Measurements from ENCODE around the gene NOTCH1. TPM values are rescaled to one million over a fixed set of nuclear protein-coding genes. Genes with fewer than 3 reads are reported as not detected.

Gene NOTCH1
- total and polyA plus RNA-seq, 2 of the 8 experiments (the other 6 are each of a cell fraction or from before 2014, with no cell fraction given), result 6.9 to 55.6 TPM

DNA sequence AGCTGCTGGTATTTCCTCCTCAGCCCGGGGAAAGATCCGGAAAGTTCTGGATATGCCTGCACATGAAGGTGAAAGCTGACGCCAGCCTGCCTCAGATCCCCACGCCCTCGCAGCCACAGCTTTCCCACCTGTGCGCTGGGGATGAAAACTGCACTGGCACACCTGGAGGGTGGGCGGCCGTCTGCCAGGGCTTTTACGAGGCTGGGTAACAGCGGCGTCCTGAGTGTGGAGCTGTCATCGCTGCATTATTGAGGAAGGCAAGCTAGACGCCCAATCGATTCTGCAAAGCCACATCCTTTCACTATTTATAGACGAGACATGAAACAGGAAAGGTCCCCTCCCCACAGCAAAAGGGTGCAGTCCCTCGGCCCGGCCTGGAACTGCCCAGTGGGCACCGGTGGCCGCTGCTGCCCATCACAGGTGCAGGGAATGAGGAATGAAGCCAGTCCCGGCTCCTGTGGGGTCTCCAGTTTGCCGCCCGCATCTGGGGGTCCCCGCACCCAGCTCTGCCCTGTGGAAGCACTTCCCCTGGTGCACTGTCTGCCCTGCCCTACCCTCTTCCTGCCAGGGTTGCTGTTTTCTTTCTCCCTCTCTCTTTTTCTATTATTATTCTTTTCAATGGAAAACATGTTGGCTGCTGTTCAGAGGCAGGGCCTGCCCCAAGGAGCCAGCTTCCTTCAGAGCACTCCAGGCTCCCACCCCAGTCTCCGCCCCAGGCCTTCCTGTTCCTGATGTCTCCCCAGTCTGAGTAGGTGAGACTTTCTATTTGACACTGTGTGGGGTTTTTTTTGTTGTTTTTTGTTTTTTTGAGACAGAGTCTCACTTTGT is 7.0 kb downstream of the NOTCH1 start:
- FAIRE-seq (no peak), DNase-seq (ENCODE audit: low read depth in 1 of 2, low spot score in 2 of 2) (no peak)
- Histone ChIP-seq H3K27ac (ENCODE audit: low read depth, low read length) (no peak overlapping the region), H3K23me2 (ENCODE audit: low read depth, low read length) (no peaks in the 10 kb centered on the region), H4K8ac (ENCODE audit: extremely low read depth, insufficient read depth, low read length) (no peak overlapping the region), H3K79me1 (ENCODE audit: low read depth, low read length) (peaks cover 33% of the 10 kb centered on the region), H3K79me2 (ENCODE audit: control insufficient read depth in 1 of 2, insufficient read depth in 2 of 2, low read length in 2 of 2) (peaks cover 5 to 83% of the 10 kb centered on the region in 2 experiments; a peak in 3 of 4 replicates), H3K23ac (ENCODE audit: insufficient read length) (no peak overlapping the region), H4K91ac (replicated peaks; ENCODE audit: insufficient read length, low read length) (no peak overlapping the region), H3K9me3 (ENCODE audit: insufficient read depth in 2 of 2, low read depth in 1 of 2, low read length in 1 of 2) (no peaks in the 10 kb centered on the region), H3K9ac (replicated peaks in 1 of 4; ENCODE audit: extremely low read depth in 1 of 4, low read depth in 3 of 4, low read length in 3 of 4) (no peak overlapping the region), H2BK20ac (ENCODE audit: low read length) (no peak overlapping the region), H2BK120ac (replicated peaks; ENCODE audit: low read depth, low read length) (no peak overlapping the region), H2BK15ac (ENCODE audit: low read length) (no peak overlapping the region), H3K14ac (ENCODE audit: insufficient read length) (no peak overlapping the region), H4K5ac (ENCODE audit: insufficient read length, low read depth, low read length) (no peak overlapping the region), H3K4me2 (ENCODE audit: insufficient read depth in 1 of 2, low read depth in 2 of 2, low read length in 2 of 2) (no peak overlapping the region), H3K4ac (replicated peaks; ENCODE audit: insufficient read length, low read depth, low read length) (no peak overlapping the region), H3K27me3 (replicated peaks in 1 of 4; ENCODE audit: control insufficient read depth in 3 of 4, extremely low read depth in 1 of 4, insufficient read depth in 3 of 4, low read length in 3 of 4) (no peaks in the 10 kb centered on the region), H3K4me1 (replicated peaks in 1 of 4; ENCODE audit: control insufficient read depth in 3 of 4, insufficient read depth in 4 of 4, low read length in 3 of 4) (peaks cover 0 to 10% (median 2%) of the 10 kb centered on the region in 4 experiments; a peak in 3 of 7 replicates), H4K20me1 (replicated peaks in 1 of 2; ENCODE audit: control insufficient read depth in 1 of 2, insufficient read depth in 2 of 2, low read length in 2 of 2) (peaks cover 37 to 52% of the 10 kb centered on the region in 2 experiments), H2BK12ac (ENCODE audit: low read depth, low read length) (no peak overlapping the region), H2AK5ac (ENCODE audit: low read depth, low read length) (no peak overlapping the region), H3K56ac (replicated peaks; ENCODE audit: insufficient read length, low read depth, low read length) (no peak overlapping the region), H3K36me3 (ENCODE audit: control insufficient read depth in 2 of 4, insufficient read depth in 4 of 4, low read length in 3 of 4) (peaks cover 0 to 7% (median 6%) of the 10 kb centered on the region in 4 experiments; a peak in 4 of 8 replicates), H3K18ac (ENCODE audit: extremely low read depth, low read length) (no peak overlapping the region), H2AFZ (ENCODE audit: low read length) (no peak overlapping the region), H2BK5ac (ENCODE audit: low read depth, low read length) (no peak overlapping the region), H3K4me3 (ENCODE audit: extremely low read depth in 1 of 4, insufficient read depth in 2 of 4, low read depth in 3 of 4, low read length in 4 of 4) (no peak overlapping the region)
- ChIA-PET POLR2A (ENCODE audit: partially characterized antibody) (interaction anchor here (0.6 to 1.6 kb wide), 12 partner anchors 9 to 261 kb away, joined by 3 to 8 read pairs (median 3); no protein-coding TSS in a partner anchor), CTCF (ENCODE audit: partially characterized antibody) (interaction anchor here (0.7 to 6.2 kb wide), 17 partner anchors 9 to 971 kb away, joined by 3 to 72 read pairs (median 5); no protein-coding TSS in a partner anchor)
- WGBS, 2 experiments (ENCODE audit: extremely low coverage in 1 of 2, insufficient coverage in 1 of 2, insufficient read length in 1 of 2, insufficient replicate concordance in 2 of 2, low coverage in 1 of 2, low lambda C conversion rate in 2 of 2, missing lambda C conversion rate in 1 of 2), result 91% methylated on average over 24 of the region's 24 CpGs; no CpG with 5 or more reads in 1 of the 2 experiments
- TF ChIP-seq MAFK (IDR thresholded peaks at IDR 0.05; ENCODE audit: low read depth, low read length) (no peak), POLR2AphosphoS5 (IDR thresholded peaks at IDR 0.05; ENCODE audit: low read depth, low read length) (no peak), SP2 (IDR thresholded peaks at IDR 0.05; ENCODE audit: low read length) (no peak), RAD21 (IDR thresholded peaks at IDR 0.05 in 1 of 2, conservative IDR thresholded peaks at IDR 0.05 in 1 of 2; ENCODE audit: low read depth in 2 of 2, low read length in 2 of 2) (no peak), POU5F1 (IDR thresholded peaks at IDR 0.05; ENCODE audit: low read depth, low read length) (no peak), GTF2F1 (IDR thresholded peaks at IDR 0.05; ENCODE audit: borderline replicate concordance, low read depth, low read length) (no peak), PHF8 (conservative IDR thresholded peaks at IDR 0.05; ENCODE audit: low read depth, low read length) (no peak), NRF1 (IDR thresholded peaks at IDR 0.05; ENCODE audit: low read depth, low read length) (no peak), EP300 (IDR thresholded peaks at IDR 0.05; ENCODE audit: borderline replicate concordance in 1 of 2, low read depth in 2 of 2, low read length in 2 of 2) (no peak), SP4 (IDR thresholded peaks at IDR 0.05; ENCODE audit: low read length) (no peak)
- TF ChIP-seq, protein P1, sequence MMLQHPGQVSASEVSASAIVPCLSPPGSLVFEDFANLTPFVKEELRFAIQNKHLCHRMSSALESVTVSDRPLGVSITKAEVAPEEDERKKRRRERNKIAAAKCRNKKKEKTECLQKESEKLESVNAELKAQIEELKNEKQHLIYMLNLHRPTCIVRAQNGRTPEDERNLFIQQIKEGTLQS (IDR thresholded peaks at IDR 0.05; ENCODE audit: insufficient read depth, low read depth, low read length), result no peak
